Colonic mucosa (tissue), 4 donors: ENCODE data around the gene SMOC1. TPM values are rescaled to one million over a fixed set of nuclear protein-coding genes. Genes with fewer than 3 reads are reported as not detected.

ENCODE experiments used
- DNase-seq: peaks from one replicate; pipeline ENCODE4 v3.0.0-alpha.2; 2020
- H3K27ac ChIP-seq: fragments of 200-600 bp; one replicate; pipeline ENCODE4 v1.8.0; 2021
- H3K27me3 ChIP-seq: fragments of 200-600 bp; one replicate; pipeline ENCODE4 v1.8.0; 2021
- H3K36me3 ChIP-seq: fragments of 200-600 bp; one replicate; pipeline ENCODE4 v1.8.0; 2021
- H3K4me1 ChIP-seq: fragments of 200-600 bp; one replicate; pipeline ENCODE4 v1.8.0; 2021; ENCODE audit warnings: mild to moderate bottlenecking
- H3K4me3 ChIP-seq: fragments of 200-600 bp; one replicate; pipeline ENCODE4 v1.8.0; 2021
- H3K9ac ChIP-seq, 2 donors: one replicate each; pipeline ENCODE4 v1.7.0; 2013; ENCODE audit warnings: control low read depth in 2 of 2, low read depth in 2 of 2, low read length in 2 of 2
- H3K9me3 ChIP-seq: fragments of 200-600 bp; one replicate; pipeline ENCODE4 v1.8.0; 2021
- intact Hi-C: fragments of 100-400 bp; cut with DNase I; formaldehyde crosslinking; loops from one replicate; pipeline ENCODE4 v1.14.1; 2022
- total RNA-seq, 2 donors: library from RNA; stranded (reverse); fragmentation: NEBNext Ultra II Directional in 1 of 2; extraction: Animal tissue kit (Norgen Biotek cat#: 25700) in 1 of 2; gene quantifications; one replicate each; pipeline ENCODE4 v1.2.1, GENCODE V29; 2021
- TF ChIP-seq, protein P1 (sequence below): fragments of 200-600 bp; IDR thresholded peaks from one replicate; pipeline ENCODE4 v1.8.0; 2022; ENCODE audit warnings: antibody characterized with exemption, mild to moderate bottlenecking
- donor health status: healthy.
- donor health status: DM: no; HTN: no; CAD: no.
- donor health status: DM: no; HTN: no; CAD: no.

Gene SMOC1
- total RNA-seq, 2 donors from 2014 or later = 0.50 to 0.67 TPM

DNA sequence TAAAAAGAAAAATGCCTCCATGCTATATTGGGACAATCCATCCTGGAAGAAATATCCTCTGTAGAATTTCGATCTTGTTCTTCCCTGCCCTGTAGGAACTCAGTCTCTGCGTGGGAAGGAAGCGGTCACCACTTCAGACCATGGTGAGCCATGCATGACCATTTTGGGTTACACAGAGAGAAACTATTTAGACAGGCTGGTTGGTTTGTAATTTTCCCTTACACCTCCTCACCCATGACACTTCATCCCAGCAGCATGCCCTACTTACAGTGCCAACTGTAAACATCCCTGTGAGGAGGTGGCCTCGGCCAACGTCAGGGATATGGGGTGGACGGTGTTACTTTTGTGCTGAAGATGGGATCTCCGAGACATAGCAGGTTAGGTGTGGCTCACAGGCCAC is 121.4 kb downstream of the SMOC1 start:
- H3K9me3 ChIP-seq = no peaks in the 10 kb centered on the region
- TF ChIP-seq, protein P1, sequence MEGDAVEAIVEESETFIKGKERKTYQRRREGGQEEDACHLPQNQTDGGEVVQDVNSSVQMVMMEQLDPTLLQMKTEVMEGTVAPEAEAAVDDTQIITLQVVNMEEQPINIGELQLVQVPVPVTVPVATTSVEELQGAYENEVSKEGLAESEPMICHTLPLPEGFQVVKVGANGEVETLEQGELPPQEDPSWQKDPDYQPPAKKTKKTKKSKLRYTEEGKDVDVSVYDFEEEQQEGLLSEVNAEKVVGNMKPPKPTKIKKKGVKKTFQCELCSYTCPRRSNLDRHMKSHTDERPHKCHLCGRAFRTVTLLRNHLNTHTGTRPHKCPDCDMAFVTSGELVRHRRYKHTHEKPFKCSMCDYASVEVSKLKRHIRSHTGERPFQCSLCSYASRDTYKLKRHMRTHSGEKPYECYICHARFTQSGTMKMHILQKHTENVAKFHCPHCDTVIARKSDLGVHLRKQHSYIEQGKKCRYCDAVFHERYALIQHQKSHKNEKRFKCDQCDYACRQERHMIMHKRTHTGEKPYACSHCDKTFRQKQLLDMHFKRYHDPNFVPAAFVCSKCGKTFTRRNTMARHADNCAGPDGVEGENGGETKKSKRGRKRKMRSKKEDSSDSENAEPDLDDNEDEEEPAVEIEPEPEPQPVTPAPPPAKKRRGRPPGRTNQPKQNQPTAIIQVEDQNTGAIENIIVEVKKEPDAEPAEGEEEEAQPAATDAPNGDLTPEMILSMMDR = no peak
- H3K27me3 ChIP-seq = no peaks in the 10 kb centered on the region
- intact Hi-C loops = no loop called here
- no peaks in the 10 kb centered on the region for H3K36me3 ChIP-seq
- no peaks in the 10 kb centered on the region for H3K4me1 ChIP-seq
- H3K9ac ChIP-seq = no peak overlapping the region
- H3K4me3 ChIP-seq = no peak overlapping the region
- no peak overlapping the region for H3K27ac ChIP-seq
- DNase-seq = no peak

GRCh38 chr14:70002589-70003346 is 123.6 kb downstream of the SMOC1 start:
- Histone ChIP-seq H3K27me3 (no peaks in the 10 kb centered on the region), H3K9ac (no peak overlapping the region), H3K36me3 (no peaks in the 10 kb centered on the region), H3K27ac (no peak overlapping the region), H3K9me3 (no peaks in the 10 kb centered on the region), H3K4me3 (no peak overlapping the region), H3K4me1 (no peaks in the 10 kb centered on the region)
- TF ChIP-seq, protein P1 = no peak
- DNase-seq = no peak
- intact Hi-C loops = no loop called here

- no peaks in the 10 kb centered on the region for H3K27me3 ChIP-seq
- no peaks in the 10 kb centered on the region for H3K4me1 ChIP-seq
- no peak for DNase-seq
- TF ChIP-seq, protein P1 = no peak
- no peak overlapping the region for H3K4me3 ChIP-seq
- H3K9me3 ChIP-seq = no peaks in the 10 kb centered on the region
- no peaks in the 10 kb centered on the region for H3K36me3 ChIP-seq
- intact Hi-C loops = no loop called here
- H3K27ac ChIP-seq = no peak overlapping the region
- no peak overlapping the region for H3K9ac ChIP-seq
These were observed 125.6 kb downstream of the SMOC1 start for GRCh38 chr14:70004791-70005190.

- Histone ChIP-seq H3K27ac (no peak overlapping the region), H3K4me1 (no peaks in the 10 kb centered on the region), H3K27me3 (no peaks in the 10 kb centered on the region), H3K36me3 (no peaks in the 10 kb centered on the region), H3K9me3 (no peaks in the 10 kb centered on the region), H3K4me3 (no peak overlapping the region), H3K9ac (no peak overlapping the region)
- intact Hi-C loops = no loop called here
- DNase-seq = peak; percentile 32
- TF ChIP-seq, protein P1 = no peak
These were observed 126.1 kb downstream of the SMOC1 start for GRCh38 chr14:70005281-70005805.

GRCh38 chr14:70006699-70007098 is 127.5 kb downstream of the SMOC1 start:
- Histone ChIP-seq H3K27ac (no peak overlapping the region), H3K36me3 (no peaks in the 10 kb centered on the region), H3K9me3 (no peaks in the 10 kb centered on the region), H3K27me3 (no peaks in the 10 kb centered on the region), H3K4me3 (no peak overlapping the region), H3K9ac (no peak overlapping the region), H3K4me1 (no peaks in the 10 kb centered on the region)
- TF ChIP-seq, protein P1 = no peak
- no peak for DNase-seq
- intact Hi-C loops = no loop called here
